Liver (tissue), 9 donors: ENCODE results near the gene PRPS2. TPM values are rescaled to one million over a fixed set of nuclear protein-coding genes. Genes with fewer than 3 reads are reported as not detected.
A peak's percentile ranks its signal among the peaks of the same experiment; 100 is the strongest.

ENCODE experiments used
- DNase-seq: peaks from one replicate; pipeline ENCODE4 v3.0.0-alpha.2; 2017; ENCODE audit warnings: low spot score
- H3K27ac ChIP-seq, 2 donors: one replicate each; pipeline ENCODE4 v1.7.0; 2013; ENCODE audit warnings: inconsistent platforms in 2 of 2, low read length in 2 of 2, control low read depth in 1 of 2, low read depth in 1 of 2, mild to moderate bottlenecking in 1 of 2
- H3K27me3 ChIP-seq, 4 donors: one replicate each; pipeline versions ENCODE4 v1.6.1 to v1.7.0; 2013; ENCODE audit warnings: low read length in 3 of 4, inconsistent platforms in 1 of 4, mild to moderate bottlenecking in 1 of 4, moderate library complexity in 1 of 4; ENCODE audit not compliant: control insufficient read depth in 4 of 4, insufficient read depth in 4 of 4
- H3K36me3 ChIP-seq, 4 donors: one replicate each; pipeline versions ENCODE4 v1.6.1 to v1.7.0; 2013; ENCODE audit warnings: low read length in 3 of 4, mild to moderate bottlenecking in 3 of 4, low read depth in 1 of 4, moderate library complexity in 1 of 4; ENCODE audit not compliant: control insufficient read depth in 4 of 4, insufficient read depth in 3 of 4
- H3K4me1 ChIP-seq, 4 donors: one replicate each; pipeline versions ENCODE4 v1.6.1 to v1.7.0; 2013; ENCODE audit warnings: low read length in 3 of 4, mild to moderate bottlenecking in 3 of 4, moderate library complexity in 1 of 4; ENCODE audit not compliant: control insufficient read depth in 4 of 4, insufficient read depth in 4 of 4
- H3K4me3 ChIP-seq, 3 donors: one replicate each; pipeline versions ENCODE4 v1.6.1 to v1.7.0; 2013; ENCODE audit warnings: low read length in 3 of 3, control low read depth in 1 of 3, low read depth in 1 of 3, mild to moderate bottlenecking in 1 of 3
- H3K9ac ChIP-seq, 2 donors: one replicate each; pipeline ENCODE4 v1.7.0; 2013; ENCODE audit warnings: low read length in 2 of 2, mild to moderate bottlenecking in 2 of 2, moderate library complexity in 2 of 2, control low read depth in 1 of 2, low read depth in 1 of 2
- H3K9me3 ChIP-seq, 4 donors: one replicate each; pipeline versions ENCODE4 v1.6.1 to v1.7.0; 2013; ENCODE audit warnings: low read length in 3 of 4; ENCODE audit not compliant: control insufficient read depth in 4 of 4
- CTCF ChIP-seq: fragments of 150-350 bp; IDR thresholded peaks from 2 replicates; pipeline ENCODE4 v1.5.1; 2017; ENCODE audit warnings: improper control_type of control experiment, low read depth, low read length; ENCODE audit not compliant: missing input control
- EGR1 ChIP-seq, 2 donors: IDR thresholded peaks; 2 replicates each; pipeline ENCODE4 v1.6.1; 2016 to 2018; ENCODE audit warnings: antibody characterized with exemption in 2 of 2, low read depth in 2 of 2
- FOXA1 ChIP-seq: IDR thresholded peaks from 2 replicates; pipeline ENCODE4 v1.6.1; 2016; ENCODE audit warnings: antibody characterized with exemption
- FOXA2 ChIP-seq: IDR thresholded peaks from 2 replicates; pipeline ENCODE4 v1.6.1; 2016; ENCODE audit warnings: antibody characterized with exemption
- GABPA ChIP-seq, 2 donors: IDR thresholded peaks in 1 of 2; conservative IDR thresholded peaks in 1 of 2; 2 replicates each; pipeline ENCODE4 v1.6.1; 2016; ENCODE audit warnings: antibody characterized with exemption in 2 of 2, mild to moderate bottlenecking in 1 of 2, moderate library complexity in 1 of 2
- HNF4G ChIP-seq: IDR thresholded peaks from 2 replicates; pipeline ENCODE4 v1.6.1; 2016; ENCODE audit warnings: antibody characterized with exemption
- JUND ChIP-seq, 2 donors: IDR thresholded peaks; 2 replicates each; pipeline ENCODE4 v1.6.1; 2016; ENCODE audit warnings: antibody characterized with exemption in 2 of 2
- NR2F2 ChIP-seq: IDR thresholded peaks from 2 replicates; pipeline ENCODE4 v1.6.1; 2016; ENCODE audit warnings: antibody characterized with exemption
- RAD21 ChIP-seq, 2 donors: IDR thresholded peaks; 2 replicates each; pipeline ENCODE4 v1.6.1; 2016; ENCODE audit warnings: antibody characterized with exemption in 2 of 2, mild to moderate bottlenecking in 2 of 2
- REST ChIP-seq: IDR thresholded peaks from 2 replicates; pipeline ENCODE4 v1.6.1; 2016; ENCODE audit warnings: antibody characterized with exemption, mild to moderate bottlenecking
- RXRA ChIP-seq, 2 donors: IDR thresholded peaks; 2 replicates each; pipeline ENCODE4 v1.6.1; 2017 to 2018; ENCODE audit warnings: antibody characterized with exemption in 2 of 2, mild to moderate bottlenecking in 1 of 2
- SP1 ChIP-seq: IDR thresholded peaks from 2 replicates; pipeline ENCODE4 v1.6.1; 2018; ENCODE audit warnings: antibody characterized with exemption, mild to moderate bottlenecking
- YY1 ChIP-seq: IDR thresholded peaks from 2 replicates; pipeline ENCODE4 v1.6.1; 2016; ENCODE audit warnings: antibody characterized with exemption, mild to moderate bottlenecking
- WGBS: extraction: QIAGEN DNeasy Blood & Tissue Kit; methylation state at CpG from one replicate; pipeline ENCODE4 v1.1.7; 2013; 5-methylcytosine and 5-hydroxymethylcytosine counted together
- polyA plus RNA-seq, 2 donors: library from polyadenylated mRNA; stranded (reverse) in 1 of 2; unstranded in 1 of 2; fragments of 200-250 nt in 1 of 2; fragments of >200 nt in 1 of 2; fragmentation: Nextera tagmentation in 1 of 2; extraction: Ambion mirVana in 1 of 2; gene quantifications; one replicate each; pipeline versions ENCODE4 v1.2.1 to v1.2.3, GENCODE V29; 2013 to 2015
- total RNA-seq, 2 donors: library from RNA; depleted of rRNA; stranded (reverse); fragments of >200 nt; gene quantifications; one replicate each; pipeline ENCODE4 v1.2.3, GENCODE V29; 2014
- TF ChIP-seq, protein P1 (sequence below): IDR thresholded peaks from 2 replicates; pipeline ENCODE4 v1.6.1; 2016; ENCODE audit warnings: antibody characterized with exemption
- TF ChIP-seq, protein P2 (sequence below): IDR thresholded peaks from 2 replicates; pipeline ENCODE4 v1.6.1; 2016; ENCODE audit warnings: antibody characterized with exemption
- TF ChIP-seq, protein P3 (sequence below): IDR thresholded peaks from 2 replicates; pipeline ENCODE4 v1.6.1; 2016; ENCODE audit warnings: antibody characterized with exemption
- donor health status: healthy.
- donor health status: healthy.
- donor health status: healthy.
- donor health status: healthy.
- donor health status: healthy.

Gene PRPS2
- total and polyA plus RNA-seq, 4 donors: 12.7 to 19.9 (median 13.5) TPM

DNA sequence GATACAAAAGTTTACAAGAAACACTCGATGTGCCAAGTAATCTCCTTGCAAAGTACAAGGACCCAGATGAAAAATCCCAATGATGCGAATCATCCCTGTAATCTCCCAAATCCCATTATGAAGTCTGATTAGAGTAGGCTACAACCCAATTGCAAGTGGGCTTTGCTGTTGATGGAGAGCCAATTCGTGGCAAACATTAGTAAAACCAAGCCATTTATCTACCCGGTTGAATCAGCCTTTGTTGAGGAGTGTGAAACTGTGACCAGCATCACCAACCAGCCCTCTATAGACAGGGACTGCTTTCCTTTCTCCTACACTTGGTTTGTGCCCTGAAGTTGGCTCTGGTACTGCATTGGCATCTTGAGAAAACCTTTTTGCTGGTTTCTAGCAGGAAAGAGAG, 1.2 kb upstream of the PRPS2 start:
- DNase-seq: no peak
- Histone ChIP-seq H3K27ac (no peak overlapping the region), H3K27me3 (no peaks in the 10 kb centered on the region), H3K36me3 (peaks cover 0 to 3% (median 0%) of the 10 kb centered on the region in 4 donors), H3K9me3 (peaks cover 0 to 13% (median 2%) of the 10 kb centered on the region in 4 donors), H3K9ac (no peak overlapping the region), H3K4me3 (no peak overlapping the region), H3K4me1 (peaks cover 0 to 3% (median 0%) of the 10 kb centered on the region in 4 donors)
- TF ChIP-seq, protein P1, sequence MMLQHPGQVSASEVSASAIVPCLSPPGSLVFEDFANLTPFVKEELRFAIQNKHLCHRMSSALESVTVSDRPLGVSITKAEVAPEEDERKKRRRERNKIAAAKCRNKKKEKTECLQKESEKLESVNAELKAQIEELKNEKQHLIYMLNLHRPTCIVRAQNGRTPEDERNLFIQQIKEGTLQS: no peak
- no peak for TF ChIP-seq SP1
- TF ChIP-seq EGR1 (IDR thresholded peaks at IDR 0.05; ENCODE audit: low read depth in 2 of 2): no peak
- no peak for TF ChIP-seq HNF4G
- no peak for TF ChIP-seq YY1
- TF ChIP-seq FOXA1: no peak
- TF ChIP-seq CTCF: no peak
- TF ChIP-seq, protein P2, sequence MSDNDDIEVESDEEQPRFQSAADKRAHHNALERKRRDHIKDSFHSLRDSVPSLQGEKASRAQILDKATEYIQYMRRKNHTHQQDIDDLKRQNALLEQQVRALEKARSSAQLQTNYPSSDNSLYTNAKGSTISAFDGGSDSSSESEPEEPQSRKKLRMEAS: no peak
- TF ChIP-seq FOXA2: no peak
- TF ChIP-seq REST: no peak
- TF ChIP-seq, protein P3, sequence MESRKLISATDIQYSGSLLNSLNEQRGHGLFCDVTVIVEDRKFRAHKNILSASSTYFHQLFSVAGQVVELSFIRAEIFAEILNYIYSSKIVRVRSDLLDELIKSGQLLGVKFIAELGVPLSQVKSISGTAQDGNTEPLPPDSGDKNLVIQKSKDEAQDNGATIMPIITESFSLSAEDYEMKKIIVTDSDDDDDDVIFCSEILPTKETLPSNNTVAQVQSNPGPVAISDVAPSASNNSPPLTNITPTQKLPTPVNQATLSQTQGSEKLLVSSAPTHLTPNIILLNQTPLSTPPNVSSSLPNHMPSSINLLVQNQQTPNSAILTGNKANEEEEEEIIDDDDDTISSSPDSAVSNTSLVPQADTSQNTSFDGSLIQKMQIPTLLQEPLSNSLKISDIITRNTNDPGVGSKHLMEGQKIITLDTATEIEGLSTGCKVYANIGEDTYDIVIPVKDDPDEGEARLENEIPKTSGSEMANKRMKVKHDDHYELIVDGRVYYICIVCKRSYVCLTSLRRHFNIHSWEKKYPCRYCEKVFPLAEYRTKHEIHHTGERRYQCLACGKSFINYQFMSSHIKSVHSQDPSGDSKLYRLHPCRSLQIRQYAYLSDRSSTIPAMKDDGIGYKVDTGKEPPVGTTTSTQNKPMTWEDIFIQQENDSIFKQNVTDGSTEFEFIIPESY: no peak
- TF ChIP-seq RAD21 (IDR thresholded peaks at IDR 0.05): no peak
- no peak for TF ChIP-seq RXRA (IDR thresholded peaks at IDR 0.05)
- no peak for TF ChIP-seq GABPA (IDR thresholded peaks at IDR 0.05 in 1 of 2, conservative IDR thresholded peaks at IDR 0.05 in 1 of 2)
- TF ChIP-seq JUND (IDR thresholded peaks at IDR 0.05): no peak
- TF ChIP-seq NR2F2: no peak
- 88% methylated on average over 4 of the region's 4 CpGs for WGBS

- Histone ChIP-seq H3K27me3 (no peaks in the 10 kb centered on the region), H3K9ac (no peak overlapping the region), H3K4me1 (peaks cover 0 to 3% (median 0%) of the 10 kb centered on the region in 4 donors), H3K4me3 (peak overlapping the region; percentile 70 to 88 (median 73)), H3K9me3 (peaks cover 0 to 14% (median 2%) of the 10 kb centered on the region in 4 donors), H3K36me3 (peaks cover 0 to 3% (median 0%) of the 10 kb centered on the region in 4 donors), H3K27ac (no peak overlapping the region)
- no peak for TF ChIP-seq REST
- TF ChIP-seq, protein P2: no peak
- no peak for TF ChIP-seq RAD21 (IDR thresholded peaks at IDR 0.05)
- no peak for DNase-seq
- under 1% methylated on average over 21 of the region's 21 CpGs for WGBS
These were observed 341 bp upstream of the PRPS2 start for GRCh38 chrX:12790885-12791256.
